DMS53 treated with DMSO at 0.1 percent for 48 hours (cell line): ENCODE measurements around the gene MAPKAP1.

Source experiments
- DNase-seq: peaks from one replicate; lab custom pipeline; 2025; ENCODE audit not compliant: unreplicated experiment; lab: John Stamatoyannopoulos, UW

Gene MAPKAP1

DNA sequence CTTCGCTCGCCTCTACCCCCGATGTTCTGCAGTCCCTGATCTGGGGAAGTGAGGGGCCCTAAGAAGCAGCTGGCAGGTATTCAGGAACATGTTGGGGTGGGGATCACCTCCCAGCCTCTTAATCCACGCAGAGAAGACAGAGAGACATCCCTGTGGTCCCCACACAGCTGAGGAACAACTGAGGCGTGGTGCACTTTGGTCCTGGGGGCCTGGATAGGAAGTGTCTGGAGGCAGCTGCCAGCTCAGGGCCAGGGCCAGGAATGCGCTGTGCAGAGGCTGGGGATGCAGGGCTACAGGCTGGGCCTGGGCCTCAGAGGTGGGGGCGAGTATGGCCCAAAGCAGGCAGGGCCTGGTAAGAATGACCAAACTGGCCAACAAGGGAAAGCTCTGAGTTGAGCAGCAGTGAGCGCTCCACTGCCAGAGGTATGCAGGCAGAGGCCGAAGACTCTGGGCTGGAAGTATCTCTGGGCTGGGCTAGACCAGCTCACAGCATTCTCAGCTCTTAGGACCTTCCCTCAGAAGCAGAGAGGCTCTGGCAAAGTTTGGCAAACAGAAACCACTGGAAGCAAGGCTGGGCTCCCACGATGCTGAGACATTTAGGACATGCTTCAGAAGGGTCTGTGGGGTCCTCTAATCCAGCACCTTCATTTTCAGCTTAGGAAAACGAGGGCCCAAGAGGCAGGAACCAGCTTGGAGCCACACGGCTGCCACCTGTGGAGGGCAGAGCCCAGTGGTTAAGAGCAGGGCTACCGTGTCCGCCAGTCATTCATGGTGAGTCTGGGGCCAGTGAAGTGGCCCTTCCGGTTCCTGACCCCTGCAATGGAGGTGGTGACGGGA is 271.0 kb downstream of the MAPKAP1 start:
- DNase-seq, result no peak

DNA sequence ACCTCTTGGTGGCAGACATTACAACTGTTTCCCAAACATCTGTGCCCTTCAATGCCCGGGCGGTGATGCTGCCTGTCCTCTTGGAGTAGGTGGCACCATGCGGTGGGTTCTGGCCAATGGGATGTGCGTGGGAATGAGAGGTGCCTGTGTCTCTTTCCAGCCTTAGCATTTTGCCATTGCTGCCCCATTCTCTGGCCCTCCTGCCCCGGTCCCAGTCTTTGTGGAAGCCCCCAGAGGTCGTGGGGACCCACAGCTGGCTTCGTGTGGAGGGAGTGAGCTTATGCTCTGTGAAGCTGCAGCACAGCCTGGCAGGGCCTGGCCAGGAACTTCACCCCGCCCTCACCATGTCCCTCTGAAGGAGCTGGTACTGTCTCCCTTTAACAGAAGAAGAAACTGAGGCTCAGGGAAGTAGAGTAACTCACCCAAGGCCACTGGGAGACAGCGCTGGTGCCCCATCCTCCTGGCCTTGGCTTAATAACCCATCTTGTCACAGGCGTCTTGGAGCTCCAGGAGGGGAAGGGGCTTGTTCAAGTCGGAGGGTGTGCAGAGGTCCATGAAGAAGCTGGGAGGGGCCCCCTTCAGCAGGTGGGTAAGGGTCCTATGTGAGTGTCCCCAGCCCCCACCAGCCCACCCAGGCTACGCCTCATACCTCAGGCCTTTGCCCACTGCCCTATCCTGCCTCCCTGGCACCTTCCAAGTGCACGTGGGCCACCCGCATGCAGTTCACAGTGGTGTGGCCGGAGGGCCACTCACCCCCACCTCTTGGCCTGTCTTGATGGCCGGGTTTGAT is 271.8 kb downstream of the MAPKAP1 start:
- no peak for DNase-seq

DNA sequence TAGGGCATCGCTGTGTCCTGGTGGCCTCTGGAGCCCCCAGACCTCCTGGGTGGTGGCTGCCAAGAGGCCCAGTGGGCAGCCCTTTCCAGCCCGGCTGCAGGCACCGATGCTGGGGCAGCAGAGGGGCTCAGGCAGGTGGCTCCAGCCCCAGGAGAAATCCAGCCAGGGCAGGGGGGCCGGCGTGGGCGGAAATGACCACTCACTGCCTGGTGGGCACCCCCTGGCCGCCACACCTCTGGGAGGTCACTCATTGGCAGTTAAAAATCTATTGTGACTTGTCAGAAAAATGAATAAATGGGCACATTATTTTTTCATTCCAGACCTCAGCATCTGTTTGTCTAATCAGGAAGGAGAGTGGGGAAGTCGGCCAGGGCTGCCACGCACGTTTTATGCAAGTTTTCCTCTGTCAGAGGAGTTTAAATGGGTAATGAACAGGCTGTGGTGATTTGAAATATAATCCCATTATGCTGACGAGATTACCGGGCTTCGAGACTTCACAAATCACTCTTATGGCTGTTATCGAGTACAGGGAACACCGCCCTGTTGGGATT is 273.5 kb downstream of the MAPKAP1 start:
- no peak for DNase-seq

GRCh38 chr9:125432715-125433385 is 274.2 kb downstream of the MAPKAP1 start:
- no peak for DNase-seq

- no peak for DNase-seq
These were observed 275.2 kb downstream of the MAPKAP1 start for GRCh38 chr9:125431741-125432271.

DNA sequence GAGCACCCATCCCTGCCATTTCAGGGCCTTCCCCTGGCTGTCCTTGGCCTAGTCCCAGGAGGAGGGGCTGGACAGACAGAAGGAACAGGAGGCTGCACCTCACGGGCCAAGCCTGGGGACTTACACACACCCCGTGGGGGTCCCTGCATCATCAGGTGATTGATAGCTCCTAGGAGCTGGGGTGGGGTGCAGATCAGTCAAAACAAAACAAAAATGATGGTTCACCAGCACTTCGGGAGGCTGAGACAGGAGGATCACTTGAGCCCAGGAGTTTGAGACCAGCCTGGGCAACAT is 276.0 kb downstream of the MAPKAP1 start:
- DNase-seq, result no peak

- no peak for DNase-seq
These were observed 276.6 kb downstream of the MAPKAP1 start for GRCh38 chr9:125430161-125431011.

GRCh38 chr9:125429476-125430160 is 277.4 kb downstream of the MAPKAP1 start:
- DNase-seq, result no peak

DNA sequence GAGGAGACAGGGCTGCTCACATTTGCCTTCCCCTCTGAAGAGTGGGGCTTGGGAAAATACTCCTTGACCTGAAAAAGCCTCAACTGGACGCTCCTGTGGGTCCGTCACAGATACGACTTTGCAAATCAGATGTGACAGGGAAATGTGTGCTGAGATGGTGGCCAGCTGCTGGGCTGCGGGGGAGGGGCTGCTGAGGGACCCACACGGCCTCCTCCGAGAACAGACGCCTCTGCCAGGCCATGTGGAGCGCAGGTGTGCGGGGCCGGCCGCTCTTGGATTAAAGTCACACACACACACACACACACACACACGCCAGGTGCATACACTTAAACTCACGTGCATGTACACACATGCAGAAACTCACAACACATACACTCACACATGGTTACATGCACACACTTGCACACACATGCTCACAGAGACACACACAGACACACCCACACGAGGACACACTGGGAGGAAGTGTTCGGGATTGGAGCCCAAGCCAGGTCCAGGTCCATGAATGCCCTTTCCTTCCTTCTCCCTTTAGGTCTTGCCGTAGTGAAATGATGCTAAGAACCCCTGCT is 278.0 kb downstream of the MAPKAP1 start:
- DNase-seq, result no peak

DNA sequence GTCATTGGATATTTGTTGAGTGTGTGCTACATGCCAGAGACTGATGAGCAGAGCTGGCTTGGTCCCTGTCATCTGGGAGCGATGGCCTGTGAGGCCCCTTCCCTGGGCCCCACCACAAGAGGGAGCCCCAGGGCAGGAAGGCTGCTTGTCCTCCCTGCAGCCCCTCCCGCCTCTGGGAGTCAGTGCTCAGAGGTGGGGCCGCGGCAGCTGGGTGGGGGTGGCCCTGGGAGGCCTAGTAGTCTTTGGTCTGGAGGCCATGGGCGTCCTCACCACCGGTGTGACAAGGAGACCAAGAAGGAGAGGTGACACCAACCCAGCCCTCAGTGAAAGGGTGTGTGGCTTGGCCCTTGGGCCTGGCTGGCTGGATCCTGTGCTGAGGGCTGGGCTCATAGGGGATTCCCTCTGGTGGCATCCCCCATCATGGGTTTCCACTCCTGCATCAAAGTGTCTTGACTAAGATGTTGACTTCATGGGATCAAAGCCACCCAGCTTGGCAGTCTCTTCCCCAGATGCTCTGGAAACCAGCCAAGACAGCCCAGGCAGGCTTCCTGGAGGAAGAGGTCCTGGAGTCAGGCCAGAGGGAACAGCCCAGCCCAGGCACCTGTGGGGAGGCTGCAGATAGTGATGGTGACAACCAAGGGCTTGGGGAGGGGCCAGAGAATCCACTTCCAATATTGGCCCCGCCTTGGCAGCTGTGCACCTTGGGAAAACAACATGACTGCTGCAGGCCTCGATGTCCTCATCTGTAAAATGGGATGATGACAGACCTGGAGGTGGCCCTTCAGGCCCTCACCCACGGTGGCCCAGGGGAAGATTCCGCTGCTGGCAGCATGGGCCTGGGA is 278.7 kb downstream of the MAPKAP1 start:
- peak; percentile 13 for DNase-seq

- no peak for DNase-seq
These were observed 279.5 kb downstream of the MAPKAP1 start for GRCh38 chr9:125427556-125427955.

GRCh38 chr9:125426926-125427325 is 280.1 kb downstream of the MAPKAP1 start:
- no peak for DNase-seq

DNA sequence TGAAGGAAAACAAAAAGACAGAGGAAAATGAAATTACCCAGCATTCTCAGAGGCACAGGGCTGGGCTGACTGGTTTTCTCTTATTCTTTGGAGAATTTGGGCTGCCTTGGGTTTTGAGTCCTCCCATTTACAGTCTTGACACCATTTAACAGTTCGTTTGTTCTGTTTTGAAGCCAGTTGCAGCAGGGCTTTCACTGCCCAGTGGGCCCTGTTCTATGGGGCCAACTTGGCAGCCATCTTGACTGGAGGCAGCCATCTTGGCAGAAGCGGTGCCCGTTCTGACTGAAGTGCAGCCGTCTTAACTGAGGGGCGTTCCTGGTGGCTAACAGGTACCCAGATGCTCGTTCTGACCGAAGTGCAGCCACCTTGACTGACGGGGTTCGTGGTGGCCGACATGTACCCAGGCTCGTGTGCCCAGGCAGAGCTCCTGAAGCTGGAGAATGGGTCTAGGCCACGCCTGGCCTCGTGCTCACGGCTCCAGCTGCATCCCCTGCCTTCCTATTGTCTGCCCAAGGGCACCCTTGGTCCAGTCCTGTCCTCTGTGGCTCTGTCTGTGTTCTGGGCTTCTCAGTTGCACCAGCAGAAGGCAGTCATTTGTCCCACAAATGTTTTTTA is 281.0 kb downstream of the MAPKAP1 start:
- no peak for DNase-seq

DNA sequence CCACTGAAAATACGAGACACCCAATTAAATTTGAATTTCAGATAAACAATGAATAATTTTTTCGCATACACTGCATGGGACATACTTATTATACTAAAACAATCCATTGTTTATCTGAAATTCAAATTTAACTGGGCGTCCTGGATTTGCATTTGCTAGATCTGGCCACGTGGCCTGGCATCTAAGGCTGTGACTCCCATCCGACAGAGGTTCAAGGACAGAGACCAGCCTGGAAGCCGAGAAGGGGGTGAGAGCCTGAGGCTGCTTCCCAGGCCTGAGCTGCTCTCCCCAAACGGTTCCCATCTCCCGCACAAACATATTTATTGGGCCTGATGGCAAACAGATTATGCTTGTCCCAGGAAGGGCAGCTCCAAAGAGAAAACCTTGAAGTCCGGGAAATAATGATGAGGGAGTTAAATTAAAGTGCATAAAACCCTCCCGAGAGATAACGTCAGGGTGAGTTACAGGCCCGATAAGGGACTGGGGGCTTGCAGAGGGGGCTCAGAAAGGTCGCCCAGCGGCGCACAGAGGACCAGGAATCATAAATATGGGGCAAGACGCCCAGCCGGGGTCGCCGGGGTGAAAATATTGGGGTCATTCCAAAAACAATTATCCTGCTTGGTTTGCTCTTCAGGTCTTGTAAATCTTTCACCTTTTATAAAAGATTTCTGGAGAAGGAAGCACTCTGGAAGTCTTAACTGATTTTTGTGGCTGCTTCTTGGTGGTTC is 281.7 kb downstream of the MAPKAP1 start:
- DNase-seq, result no peak

DNA sequence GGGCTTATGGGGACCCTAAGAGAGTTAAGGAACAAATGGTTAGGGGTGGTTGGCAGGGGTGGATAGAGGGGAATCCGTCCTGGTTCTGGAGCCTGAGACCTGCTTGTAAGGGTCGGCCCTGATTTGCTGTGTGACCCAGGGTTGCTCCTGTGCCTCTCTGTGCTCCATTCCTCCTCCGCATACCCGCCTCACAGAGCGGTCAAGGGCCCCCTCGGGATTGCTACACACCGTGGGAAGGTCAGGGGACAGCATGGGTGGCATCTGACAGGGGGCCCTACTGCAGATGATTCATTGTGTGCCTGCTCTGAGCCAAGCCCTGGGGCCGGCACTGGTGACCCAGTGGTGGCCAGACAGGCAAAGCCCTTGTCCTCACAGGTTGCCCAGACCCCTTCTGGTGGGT is 283.0 kb downstream of the MAPKAP1 start:
- no peak for DNase-seq

GRCh38 chr9:125422853-125423252 is 284.2 kb downstream of the MAPKAP1 start:
- peak; percentile 22 for DNase-seq

DNA sequence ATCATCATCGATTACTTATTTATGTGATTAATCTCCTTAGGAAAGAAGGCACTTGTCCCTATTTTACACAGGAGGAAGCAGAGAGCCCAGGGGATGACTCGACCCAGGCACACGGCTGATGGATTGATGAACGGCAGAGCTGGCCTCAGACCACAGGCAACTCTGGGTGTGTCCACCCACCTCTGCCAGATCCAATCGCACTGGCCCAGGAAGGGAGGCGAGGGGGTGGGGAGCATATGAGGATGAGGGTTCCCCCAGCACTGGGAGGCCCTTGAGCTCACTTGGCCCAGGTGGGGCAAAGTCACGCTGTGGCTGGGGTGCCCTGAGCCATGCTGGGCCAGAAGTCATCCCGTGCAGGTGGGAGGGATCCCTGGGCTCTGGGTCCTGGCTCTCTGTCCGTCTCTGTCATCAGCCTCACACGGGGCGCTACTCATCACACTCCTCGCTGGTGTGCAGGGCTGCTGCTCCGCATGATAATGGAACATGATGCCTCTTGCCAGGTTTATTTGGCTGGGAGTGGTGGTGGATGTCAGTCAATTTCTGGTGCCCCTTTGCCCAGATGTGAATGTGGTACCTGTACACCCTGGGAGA is 285.3 kb downstream of the MAPKAP1 start:
- DNase-seq, result no peak
